Measurements from ENCODE around the gene PCDHGB4.
"Not testable (repeated sequence)": the region's sequence is repeated elsewhere in the genome, so short reads cannot be mapped to it uniquely, and the experiment has no call there.

DNA sequence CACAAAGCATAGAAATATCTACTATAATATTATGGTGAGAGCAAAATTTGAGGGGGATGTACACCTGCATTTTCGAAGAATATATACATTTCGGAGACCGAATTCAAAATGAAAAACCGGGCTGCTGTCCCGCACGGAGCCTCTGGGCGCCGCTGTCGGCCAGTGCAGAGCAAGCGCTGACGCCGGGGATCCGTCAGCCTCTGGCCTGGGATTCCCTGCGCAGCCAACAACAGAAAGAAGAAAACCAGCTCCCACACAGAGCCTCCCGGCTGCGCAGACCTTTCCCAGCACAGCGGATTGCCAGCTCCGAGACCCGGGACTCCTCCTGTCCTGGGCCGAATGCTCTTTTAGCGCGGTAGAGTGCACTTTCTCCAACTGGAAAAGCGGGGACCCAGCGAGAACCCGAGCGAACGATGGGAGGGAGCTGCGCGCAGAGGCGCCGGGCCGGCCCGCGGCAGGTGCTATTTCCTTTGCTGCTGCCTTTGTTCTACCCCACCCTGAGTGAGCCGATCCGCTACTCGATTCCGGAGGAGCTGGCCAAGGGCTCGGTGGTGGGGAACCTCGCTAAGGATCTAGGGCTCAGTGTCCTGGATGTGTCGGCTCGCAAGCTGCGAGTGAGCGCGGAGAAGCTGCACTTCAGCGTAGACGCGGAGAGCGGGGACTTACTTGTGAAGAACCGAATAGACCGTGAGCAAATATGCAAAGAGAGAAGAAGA, 20.4 kb downstream of the PCDHGB4 start, which contains the start of gene PCDHGB6:
- TF ChIP-seq, protein P1, sequence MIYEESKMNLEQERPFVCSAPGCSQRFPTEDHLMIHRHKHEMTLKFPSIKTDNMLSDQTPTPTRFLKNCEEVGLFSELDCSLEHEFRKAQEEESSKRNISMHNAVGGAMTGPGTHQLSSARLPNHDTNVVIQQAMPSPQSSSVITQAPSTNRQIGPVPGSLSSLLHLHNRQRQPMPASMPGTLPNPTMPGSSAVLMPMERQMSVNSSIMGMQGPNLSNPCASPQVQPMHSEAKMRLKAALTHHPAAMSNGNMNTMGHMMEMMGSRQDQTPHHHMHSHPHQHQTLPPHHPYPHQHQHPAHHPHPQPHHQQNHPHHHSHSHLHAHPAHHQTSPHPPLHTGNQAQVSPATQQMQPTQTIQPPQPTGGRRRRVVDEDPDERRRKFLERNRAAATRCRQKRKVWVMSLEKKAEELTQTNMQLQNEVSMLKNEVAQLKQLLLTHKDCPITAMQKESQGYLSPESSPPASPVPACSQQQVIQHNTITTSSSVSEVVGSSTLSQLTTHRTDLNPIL (CRISPR knock-in tag; IDR thresholded peaks at IDR 0.05; ENCODE audit: low read depth) = not testable (repeated sequence)
- TF ChIP-seq OSR1 (CRISPR knock-in tag; IDR thresholded peaks at IDR 0.05) = not testable (repeated sequence)

All from SK-N-SH treated with all-trans-retinoic acid at 6 μM for 48 hours (cell line).